ENCODE results near the gene ELOVL3.

Gene ELOVL3

GRCh38 chr10:102195296-102195870 lies 30.7 kb upstream of the ELOVL3 start:
- H3K27ac ChIP-seq = no peak overlapping the region
- TF ChIP-seq CTCF (conservative IDR thresholded peaks at IDR 0.05) = no peak

- no peak for TF ChIP-seq CTCF (conservative IDR thresholded peaks at IDR 0.05)
- no peak overlapping the region for H3K27ac ChIP-seq
These were observed 29.2 kb upstream of the ELOVL3 start for GRCh38 chr10:102196893-102197292.

- no peak overlapping the region for H3K27ac ChIP-seq
- TF ChIP-seq CTCF (conservative IDR thresholded peaks at IDR 0.05) = no peak
These were observed 28.1 kb upstream of the ELOVL3 start for GRCh38 chr10:102198027-102198426.

- TF ChIP-seq CTCF (conservative IDR thresholded peaks at IDR 0.05) = no peak
- H3K27ac ChIP-seq = no peak overlapping the region
These were observed 25.1 kb upstream of the ELOVL3 start for GRCh38 chr10:102200751-102201640.

GRCh38 chr10:102202386-102202785 lies 23.7 kb upstream of the ELOVL3 start:
- no peak for TF ChIP-seq CTCF (conservative IDR thresholded peaks at IDR 0.05)

GRCh38 chr10:102208311-102209035 lies 17.6 kb upstream of the ELOVL3 start:
- H3K27ac ChIP-seq = peak overlapping the region; percentile 56
- no peak for TF ChIP-seq CTCF (conservative IDR thresholded peaks at IDR 0.05)

More at GRCh38 chr10:102202386-102202785, 23.7 kb upstream of the ELOVL3 start:
- no peak overlapping the region for H3K27ac ChIP-seq

Data from VCaP (cell line).